PC-3 (cell line): ENCODE measurements around the gene PDZK1IP1. TPM values are rescaled to one million over a fixed set of nuclear protein-coding genes. Genes with fewer than 3 reads are reported as not detected.

Experiments
- ATAC-seq: fragments of 200-7000 bp; cut with Tn5 transposase; 2 replicates; pipeline ENCODE4 v1.9.1; 2020; ENCODE audit warnings: mild to moderate bottlenecking, moderate library complexity
- BruUV-seq: library from RNA; stranded (reverse); fragments of 400-500 nt; replicated peaks from 2 replicates; lab custom pipeline; 2021; lab: Mats Ljungman, UMichigan
- CTCF ChIA-PET: fragments of 300-600 bp; sonication (Branson Sonifier 250); formaldehyde crosslinking; loops from one replicate; lab custom pipeline; 2022; ENCODE audit warnings: antibody characterized with exemption; lab: Charles Lee
- POLR2A ChIA-PET: fragments of 300-600 bp; sonication (Branson Sonifier 250); formaldehyde crosslinking; loops from one replicate; lab custom pipeline; 2022; ENCODE audit warnings: antibody characterized with exemption; ENCODE audit not compliant: unreplicated experiment; lab: Charles Lee
- DNase-seq: peaks from one replicate; pipeline ENCODE4 v3.0.0-alpha.2; 2015
- H2AFZ ChIP-seq: fragments of 300-600 bp; sonication (generic); 2 replicates; pipeline ENCODE4 v1.6.0; 2016; ENCODE audit warnings: antibody characterized with exemption, low read length
- H3F3A ChIP-seq: fragments of 300-600 bp; sonication (generic); one replicate; pipeline ENCODE4 v1.6.0; 2017; ENCODE audit warnings: antibody characterized with exemption, low read length, control low read depth, mild to moderate bottlenecking; ENCODE audit not compliant: unreplicated experiment
- H3K27ac ChIP-seq: fragments of 300-600 bp; sonication (generic); 2 replicates; pipeline ENCODE4 v1.5.1; 2016; ENCODE audit warnings: mild to moderate bottlenecking, low read length
- H3K27me3 ChIP-seq: fragments of 300-600 bp; sonication (generic); 2 replicates; pipeline ENCODE4 v1.6.1; 2016; ENCODE audit warnings: low read length, mixed read lengths
- H3K36me3 ChIP-seq: fragments of 300-600 bp; sonication (generic); 2 replicates; pipeline ENCODE4 v1.6.1; 2016; ENCODE audit warnings: low read depth, mixed run types, low read length, mixed read lengths
- H3K4me1 ChIP-seq: fragments of 300-600 bp; sonication (generic); 2 replicates; pipeline ENCODE4 v1.5.1; 2016; ENCODE audit warnings: low read length; ENCODE audit not compliant: insufficient read depth
- H3K4me2 ChIP-seq: fragments of 300-600 bp; sonication (generic); 2 replicates; pipeline ENCODE4 v1.6.0; 2016; ENCODE audit warnings: low read length
- H3K4me3 ChIP-seq: fragments of 300-600 bp; sonication (generic); 2 replicates; pipeline ENCODE4 v1.5.1; 2016; ENCODE audit warnings: mild to moderate bottlenecking, low read length, mixed read lengths
- H3K79me2 ChIP-seq: fragments of 300-600 bp; sonication (generic); 2 replicates; pipeline ENCODE4 v1.6.1; 2017; ENCODE audit warnings: low read length, mixed read lengths
- H3K9ac ChIP-seq: fragments of 300-600 bp; sonication (generic); 2 replicates; pipeline ENCODE4 v1.6.0; 2016; ENCODE audit warnings: mild to moderate bottlenecking, low read length
- H3K9me2 ChIP-seq: fragments of 300-600 bp; sonication (generic); replicated peaks from 2 replicates; pipeline ENCODE4 v1.6.1; 2016; ENCODE audit warnings: mixed run types, low read length, mixed read lengths
- H3K9me3 ChIP-seq: fragments of 300-600 bp; sonication (generic); 2 replicates; pipeline ENCODE4 v1.6.1; 2016; ENCODE audit warnings: low read length, mixed read lengths
- H4K20me1 ChIP-seq: fragments of 300-600 bp; sonication (generic); 2 replicates; pipeline ENCODE4 v1.6.1; 2016; ENCODE audit warnings: low read length, mixed read lengths
- EZH2 ChIP-seq: fragments of 300-600 bp; sonication (generic); IDR thresholded peaks from one replicate; pipeline ENCODE4 v1.6.1; 2017; ENCODE audit warnings: antibody characterized with exemption, mild to moderate bottlenecking, low read length; ENCODE audit not compliant: unreplicated experiment
- EZH2phosphoT487 ChIP-seq: fragments of 300-600 bp; sonication (generic); IDR thresholded peaks from 2 replicates; pipeline ENCODE4 v1.6.1; 2018; ENCODE audit warnings: mild to moderate bottlenecking, antibody characterized with exemption, low read length, borderline replicate concordance
- intact Hi-C: fragments of 100-400 bp; cut with micrococcal nuclease; formaldehyde crosslinking; loops from 2 replicates; pipeline ENCODE4 v1.9.0; 2023
- total RNA-seq: library from RNA; depleted of rRNA; stranded (reverse); fragments of >200 nt; gene quantifications from 2 replicates; pipeline ENCODE4 v1.2.3, GENCODE V29; 2014
- TF ChIP-seq, protein P1 (sequence below): fragments of 300-600 bp; sonication (generic); conservative IDR thresholded peaks from 2 replicates; pipeline ENCODE4 v1.5.1; 2017; ENCODE audit warnings: antibody characterized with exemption, low read depth, mild to moderate bottlenecking, low read length

The PDZK1IP1 gene
- total RNA-seq, 1 experiment from 2014 or later: not detected

- Histone ChIP-seq H4K20me1 (no peaks in the 10 kb centered on the region), H3K79me2 (no peaks in the 10 kb centered on the region), H3F3A (no peaks in the 10 kb centered on the region), H3K4me2 (no peak overlapping the region), H3K9me2 (no peaks in the 10 kb centered on the region), H3K27me3 (peaks cover 16% of the 10 kb centered on the region), H3K27ac (no peak overlapping the region), H3K4me1 (no peaks in the 10 kb centered on the region), H3K4me3 (no peak overlapping the region), H3K36me3 (no peaks in the 10 kb centered on the region), H2AFZ (no peak overlapping the region), H3K9ac (no peak overlapping the region), H3K9me3 (no peaks in the 10 kb centered on the region)
- POLR2A ChIA-PET: no interaction called here
- ATAC-seq (no peak), DNase-seq (no peak)
- CTCF ChIA-PET: no interaction called here
- no TSS peak for BruUV-seq
- intact Hi-C loops: no loop called here
- no peak for TF ChIP-seq EZH2
- TF ChIP-seq, protein P1, sequence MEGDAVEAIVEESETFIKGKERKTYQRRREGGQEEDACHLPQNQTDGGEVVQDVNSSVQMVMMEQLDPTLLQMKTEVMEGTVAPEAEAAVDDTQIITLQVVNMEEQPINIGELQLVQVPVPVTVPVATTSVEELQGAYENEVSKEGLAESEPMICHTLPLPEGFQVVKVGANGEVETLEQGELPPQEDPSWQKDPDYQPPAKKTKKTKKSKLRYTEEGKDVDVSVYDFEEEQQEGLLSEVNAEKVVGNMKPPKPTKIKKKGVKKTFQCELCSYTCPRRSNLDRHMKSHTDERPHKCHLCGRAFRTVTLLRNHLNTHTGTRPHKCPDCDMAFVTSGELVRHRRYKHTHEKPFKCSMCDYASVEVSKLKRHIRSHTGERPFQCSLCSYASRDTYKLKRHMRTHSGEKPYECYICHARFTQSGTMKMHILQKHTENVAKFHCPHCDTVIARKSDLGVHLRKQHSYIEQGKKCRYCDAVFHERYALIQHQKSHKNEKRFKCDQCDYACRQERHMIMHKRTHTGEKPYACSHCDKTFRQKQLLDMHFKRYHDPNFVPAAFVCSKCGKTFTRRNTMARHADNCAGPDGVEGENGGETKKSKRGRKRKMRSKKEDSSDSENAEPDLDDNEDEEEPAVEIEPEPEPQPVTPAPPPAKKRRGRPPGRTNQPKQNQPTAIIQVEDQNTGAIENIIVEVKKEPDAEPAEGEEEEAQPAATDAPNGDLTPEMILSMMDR: no peak
- no peak for TF ChIP-seq EZH2phosphoT487
These were observed 45.4 kb upstream of the PDZK1IP1 start for GRCh38 chr1:47235241-47235681.

DNA sequence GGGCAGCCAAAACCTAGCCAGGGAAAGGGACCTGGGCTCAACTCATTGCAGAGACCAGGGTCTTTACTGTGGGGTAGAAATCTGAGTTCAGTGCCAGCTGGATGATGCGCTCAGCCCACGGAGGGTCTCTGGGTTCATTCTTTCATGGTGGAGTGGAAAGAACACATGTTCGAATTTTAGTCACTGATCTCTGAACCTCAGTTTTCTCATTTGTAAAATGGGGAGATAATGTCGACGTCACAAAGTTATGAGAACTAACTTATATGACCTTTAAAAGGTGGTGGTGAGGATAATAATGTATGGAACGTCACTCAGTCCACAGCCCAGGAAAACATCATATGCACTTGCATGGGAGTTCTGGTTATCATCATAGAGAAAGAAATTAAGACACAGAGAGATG is 43.4 kb upstream of the PDZK1IP1 start:
- Histone ChIP-seq H3K36me3 (no peaks in the 10 kb centered on the region), H3K9ac (no peak overlapping the region), H3K4me2 (no peak overlapping the region), H3K79me2 (no peaks in the 10 kb centered on the region), H3K9me3 (no peaks in the 10 kb centered on the region), H2AFZ (no peak overlapping the region), H3F3A (no peaks in the 10 kb centered on the region), H3K4me3 (no peak overlapping the region), H3K9me2 (no peaks in the 10 kb centered on the region), H4K20me1 (no peaks in the 10 kb centered on the region), H3K27ac (no peak overlapping the region), H3K4me1 (no peaks in the 10 kb centered on the region), H3K27me3 (peaks cover 24% of the 10 kb centered on the region)
- DNase-seq: no peak
- ChIA-PET CTCF (interaction anchor here (0.7 kb wide), 1 partner anchor 493 kb away, joined by 3 read pairs; no protein-coding TSS in a partner anchor), POLR2A (no interaction called here)
- ATAC-seq: no peak
- TF ChIP-seq EZH2phosphoT487 (no peak), EZH2 (no peak)
- TF ChIP-seq, protein P1: no peak
- BruUV-seq: no TSS peak
- intact Hi-C loops: no loop called here

GRCh38 chr1:47232187-47232874 is 42.5 kb upstream of the PDZK1IP1 start, which contains the start of gene TAL1:
Gene TAL1, minus strand, starts transcription at chr1:47232225. Its CDS starts 6,337 bp downstream, at chr1:47225888.
- no peak for ATAC-seq
- BruUV-seq: no TSS peak

More at GRCh38 chr1:47232187-47232874, 42.5 kb upstream of the PDZK1IP1 start, which contains the start of gene TAL1:
- H4K20me1 ChIP-seq: no peaks in the 10 kb centered on the region
- H3K27me3 ChIP-seq: peaks cover 32% of the 10 kb centered on the region
- H3K79me2 ChIP-seq: no peaks in the 10 kb centered on the region
- H2AFZ ChIP-seq: no peak within 1 kb of the TSS
- no peaks in the 10 kb centered on the region for H3K9me3 ChIP-seq
- H3K27ac ChIP-seq: no peak within 1 kb of the TSS
- TF ChIP-seq EZH2: no peak
- TF ChIP-seq EZH2phosphoT487: no peak
- TF ChIP-seq, protein P1: no peak
- no peak within 1 kb of the TSS for H3K4me2 ChIP-seq
- H3K36me3 ChIP-seq: no peaks in the 10 kb centered on the region
- intact Hi-C loops: no loop called here
- no peaks in the 10 kb centered on the region for H3K9me2 ChIP-seq
- no peak for DNase-seq
- H3K4me1 ChIP-seq: no peaks in the 10 kb centered on the region
- no peaks in the 10 kb centered on the region for H3F3A ChIP-seq
- no peak within 1 kb of the TSS for H3K4me3 ChIP-seq
- POLR2A ChIA-PET: no interaction called here
- CTCF ChIA-PET: no interaction called here
- no peak within 1 kb of the TSS for H3K9ac ChIP-seq
